Thyroid gland (tissue), 4 donors: ENCODE data around the gene TJAP1.

Experiments
- POLR2A ChIP-seq, 2 donors: fragments of 450-650 bp; IDR thresholded peaks; one replicate each; pipeline ENCODE4 v1.6.1; 2017; ENCODE audit warnings: antibody characterized with exemption in 2 of 2, mild to moderate bottlenecking in 2 of 2, moderate library complexity in 1 of 2
- TF ChIP-seq, protein P1 (sequence below), 6 experiments: fragments of 200-600 bp in 3 of 6; fragments of 450-650 bp in 3 of 6; sonication (generic) in 3 of 6; IDR thresholded peaks; one replicate each; pipeline ENCODE4 v1.5.1; 2016 to 2019; ENCODE audit warnings: antibody characterized with exemption in 6 of 6, mild to moderate bottlenecking in 2 of 6, inconsistent platforms in 1 of 6, moderate library complexity in 1 of 6

DNA sequence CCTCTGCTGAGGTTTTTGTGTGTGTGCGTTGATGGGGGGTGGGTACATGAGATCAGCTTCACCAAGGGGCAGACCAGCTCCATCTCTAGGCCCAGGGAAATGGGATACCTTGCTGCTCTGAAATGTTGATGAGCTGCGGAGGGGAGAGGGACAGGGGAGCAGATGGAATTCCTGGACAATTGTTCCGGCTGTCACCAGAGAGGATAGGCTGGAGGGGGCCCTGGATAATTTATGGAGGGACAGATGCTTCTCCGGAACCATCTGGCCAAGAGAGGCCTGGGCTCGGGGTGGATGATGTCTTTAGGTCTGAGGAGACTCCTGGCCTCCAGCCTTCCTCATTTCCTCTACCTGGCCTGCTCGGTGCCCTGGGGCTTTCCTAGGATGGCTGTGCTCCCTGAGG, 1.9 kb upstream of the TJAP1 start:
- TF ChIP-seq POLR2A (IDR thresholded peaks at IDR 0.05): no peak
- TF ChIP-seq, protein P1, sequence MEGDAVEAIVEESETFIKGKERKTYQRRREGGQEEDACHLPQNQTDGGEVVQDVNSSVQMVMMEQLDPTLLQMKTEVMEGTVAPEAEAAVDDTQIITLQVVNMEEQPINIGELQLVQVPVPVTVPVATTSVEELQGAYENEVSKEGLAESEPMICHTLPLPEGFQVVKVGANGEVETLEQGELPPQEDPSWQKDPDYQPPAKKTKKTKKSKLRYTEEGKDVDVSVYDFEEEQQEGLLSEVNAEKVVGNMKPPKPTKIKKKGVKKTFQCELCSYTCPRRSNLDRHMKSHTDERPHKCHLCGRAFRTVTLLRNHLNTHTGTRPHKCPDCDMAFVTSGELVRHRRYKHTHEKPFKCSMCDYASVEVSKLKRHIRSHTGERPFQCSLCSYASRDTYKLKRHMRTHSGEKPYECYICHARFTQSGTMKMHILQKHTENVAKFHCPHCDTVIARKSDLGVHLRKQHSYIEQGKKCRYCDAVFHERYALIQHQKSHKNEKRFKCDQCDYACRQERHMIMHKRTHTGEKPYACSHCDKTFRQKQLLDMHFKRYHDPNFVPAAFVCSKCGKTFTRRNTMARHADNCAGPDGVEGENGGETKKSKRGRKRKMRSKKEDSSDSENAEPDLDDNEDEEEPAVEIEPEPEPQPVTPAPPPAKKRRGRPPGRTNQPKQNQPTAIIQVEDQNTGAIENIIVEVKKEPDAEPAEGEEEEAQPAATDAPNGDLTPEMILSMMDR (IDR thresholded peaks at IDR 0.05): no peak
